GM18858 (cell line): ENCODE data around the gene TRNP1.
"Not testable (repeated sequence)": the region's sequence is repeated elsewhere in the genome, so short reads cannot be mapped to it uniquely, and the experiment has no call there.

Experiments
- ATAC-seq: cut with Tn5 transposase; IDR thresholded peaks from one replicate; pipeline ENCODE4 v1.9.1; 2021; ENCODE audit not compliant: unreplicated experiment

Gene TRNP1

GRCh38 chr1:26972390-26972789, 21.1 kb upstream of the TRNP1 start:
- ATAC-seq, result no peak

GRCh38 chr1:26972821-26973220, 20.7 kb upstream of the TRNP1 start:
- ATAC-seq, result no peak

GRCh38 chr1:26976621-26977510, 16.6 kb upstream of the TRNP1 start:
- ATAC-seq, result no peak

GRCh38 chr1:26978901-26979300, 14.6 kb upstream of the TRNP1 start:
- ATAC-seq, result no peak

GRCh38 chr1:26981146-26981846, 12.2 kb upstream of the TRNP1 start:
- ATAC-seq, result no peak

- ATAC-seq, result no peak
These were observed 9.6 kb upstream of the TRNP1 start for GRCh38 chr1:26983863-26984262.

- ATAC-seq, result no peak
These were observed 9.2 kb upstream of the TRNP1 start for GRCh38 chr1:26984291-26984690.

- ATAC-seq, result no peak
These were observed 6.8 kb upstream of the TRNP1 start for GRCh38 chr1:26986658-26987057.

- not testable (repeated sequence) for ATAC-seq
These were observed 3.9 kb upstream of the TRNP1 start for GRCh38 chr1:26989403-26990109.

- ATAC-seq, result no peak
These were observed 2.0 kb upstream of the TRNP1 start for GRCh38 chr1:26991310-26992116.

GRCh38 chr1:26994020-26994786, 711 bp downstream of the TRNP1 start:
- ATAC-seq, result no peak

GRCh38 chr1:26994787-26995517, 1.5 kb downstream of the TRNP1 start:
- no peak for ATAC-seq

- no peak for ATAC-seq
These were observed 2.5 kb downstream of the TRNP1 start for GRCh38 chr1:26996024-26996423.

GRCh38 chr1:26996665-26997064, 3.2 kb downstream of the TRNP1 start:
- ATAC-seq, result no peak

- ATAC-seq, result no peak
These were observed 5.2 kb downstream of the TRNP1 start for GRCh38 chr1:26998429-26999300.

GRCh38 chr1:26999440-26999987, 6.0 kb downstream of the TRNP1 start:
- ATAC-seq, result no peak

GRCh38 chr1:27000090-27000816, 6.8 kb downstream of the TRNP1 start:
- no peak for ATAC-seq
